ENCODE data around the gene ARHGAP6. TPM values are rescaled to one million over a fixed set of nuclear protein-coding genes. Genes with fewer than 3 reads are reported as not detected.
"Not testable (repeated sequence)": the region's sequence is repeated elsewhere in the genome, so short reads cannot be mapped to it uniquely, and the experiment has no call there.

Gene ARHGAP6
- polyA plus RNA-seq, 4 donors, result 10.1 to 16.8 (median 15.0) TPM

- DNase-seq (ENCODE audit: low read depth in 4 of 4, low spot score in 3 of 4), result no peak
Measured at GRCh38 chrX:11135564-11136185, 530.0 kb downstream of the ARHGAP6 start.

GRCh38 chrX:11131146-11131545 is 534.6 kb downstream of the ARHGAP6 start:
- no peak for DNase-seq (ENCODE audit: low read depth in 4 of 4, low spot score in 3 of 4)

- no peak for DNase-seq (ENCODE audit: low read depth in 4 of 4, low spot score in 3 of 4)
Measured at GRCh38 chrX:11130136-11130535, 535.6 kb downstream of the ARHGAP6 start.

GRCh38 chrX:11129534-11130105 is 536.1 kb downstream of the ARHGAP6 start:
- no peak for DNase-seq (ENCODE audit: low read depth in 4 of 4, low spot score in 3 of 4)

GRCh38 chrX:11125060-11125459 is 540.7 kb downstream of the ARHGAP6 start:
- DNase-seq (ENCODE audit: low read depth in 4 of 4, low spot score in 3 of 4), result no peak

- DNase-seq (ENCODE audit: low read depth in 4 of 4, low spot score in 3 of 4), result no peak
Measured at GRCh38 chrX:11124112-11124511, 541.6 kb downstream of the ARHGAP6 start.

- not testable (repeated sequence) for DNase-seq (ENCODE audit: low read depth in 4 of 4, low spot score in 3 of 4)
Measured at GRCh38 chrX:11123087-11123486, 542.6 kb downstream of the ARHGAP6 start.

- DNase-seq (ENCODE audit: low read depth in 4 of 4, low spot score in 3 of 4), result no peak
Measured at GRCh38 chrX:11119313-11119943, 546.3 kb downstream of the ARHGAP6 start.

- DNase-seq (ENCODE audit: low read depth in 4 of 4, low spot score in 3 of 4), result no peak
Measured at GRCh38 chrX:11117745-11118144, 548.0 kb downstream of the ARHGAP6 start.

- DNase-seq (ENCODE audit: low read depth in 4 of 4, low spot score in 3 of 4), result no peak
Measured at GRCh38 chrX:11113731-11114130, 552.0 kb downstream of the ARHGAP6 start.

GRCh38 chrX:11111947-11112346 is 553.8 kb downstream of the ARHGAP6 start:
- DNase-seq (ENCODE audit: low read depth in 4 of 4, low spot score in 3 of 4), result no peak

GRCh38 chrX:11111037-11111851 is 554.5 kb downstream of the ARHGAP6 start, which contains the start of gene HCCS:
Gene HCCS, plus strand, starts transcription at chrX:11111332. Its CDS starts 729 bp downstream, at chrX:11112061.
- DNase-seq (ENCODE audit: low read depth in 4 of 4, low spot score in 3 of 4), result peak in 3 of 4 donors; percentile 57 to 70 (median 67)

GRCh38 chrX:11109968-11110367 is 555.8 kb downstream of the ARHGAP6 start:
- DNase-seq (ENCODE audit: low read depth in 4 of 4, low spot score in 3 of 4), result no peak

GRCh38 chrX:11108253-11108941 is 557.3 kb downstream of the ARHGAP6 start:
- DNase-seq (ENCODE audit: low read depth in 4 of 4, low spot score in 3 of 4), result no peak

- DNase-seq (ENCODE audit: low read depth in 4 of 4, low spot score in 3 of 4), result no peak
Measured at GRCh38 chrX:11105080-11105479, 560.6 kb downstream of the ARHGAP6 start.

GRCh38 chrX:11103751-11104150 is 562.0 kb downstream of the ARHGAP6 start:
- no peak for DNase-seq (ENCODE audit: low read depth in 4 of 4, low spot score in 3 of 4)

GRCh38 chrX:11103006-11103405 is 562.7 kb downstream of the ARHGAP6 start:
- no peak for DNase-seq (ENCODE audit: low read depth in 4 of 4, low spot score in 3 of 4)

- peak in 1 of 4 donors; percentile 20 for DNase-seq (ENCODE audit: low read depth in 4 of 4, low spot score in 3 of 4)
Measured at GRCh38 chrX:11100281-11101035, 565.3 kb downstream of the ARHGAP6 start.

- DNase-seq (ENCODE audit: low read depth in 4 of 4, low spot score in 3 of 4), result no peak
Measured at GRCh38 chrX:11099465-11099864, 566.3 kb downstream of the ARHGAP6 start.

- no peak for DNase-seq (ENCODE audit: low read depth in 4 of 4, low spot score in 3 of 4)
Measured at GRCh38 chrX:11097933-11098332, 567.8 kb downstream of the ARHGAP6 start.

Measured in left renal pelvis (tissue), 4 donors.